OCI-LY3 (cell line): ENCODE data around the gene NABP2.

Source experiments
- H2AFZ ChIP-seq: fragments of 200-600, 300-600 bp; shearing (Covaris generic); 2 replicates; pipeline ENCODE4 v1.6.0; 2014; ENCODE audit warnings: antibody characterized with exemption, low read depth, low read length
- H3K27ac ChIP-seq: fragments of 200-600, 300-600 bp; sonication (generic); 2 replicates; pipeline ENCODE4 v1.5.1; 2014; ENCODE audit warnings: mild to moderate bottlenecking, low read length, moderate library complexity, mixed read lengths
- H3K27me3 ChIP-seq: fragments of 200-600, 300-600 bp; sonication (generic); 2 replicates; pipeline ENCODE4 v1.6.1; 2014; ENCODE audit warnings: low read depth, low read length, mixed read lengths
- H3K36me3 ChIP-seq: fragments of 200-600, 300-600 bp; sonication (generic); replicated peaks from 2 replicates; pipeline ENCODE3; 2014; ENCODE audit warnings: low read depth, low read length, mixed read lengths
- H3K4me1 ChIP-seq: fragments of 300-600, 200-600 bp; sonication (generic); 2 replicates; pipeline ENCODE4 v1.6.1; 2014; ENCODE audit warnings: low read length, mixed read lengths
- H3K4me2 ChIP-seq: fragments of 200-600, 300-600 bp; sonication (generic); 2 replicates; pipeline ENCODE4 v1.6.1; 2014; ENCODE audit warnings: low read length, mixed read lengths
- H3K4me3 ChIP-seq: fragments of 300-600, 200-600 bp; sonication (generic); 2 replicates; pipeline ENCODE4 v1.5.1; 2014; ENCODE audit warnings: antibody characterized with exemption, mild to moderate bottlenecking, low read length, moderate library complexity
- H3K79me2 ChIP-seq: fragments of 300-600, 200-600 bp; shearing (Covaris generic); 2 replicates; pipeline ENCODE4 v1.6.1; 2014; ENCODE audit warnings: mild to moderate bottlenecking, low read length, mixed read lengths
- H3K9ac ChIP-seq: fragments of 300-600, 200-600 bp; shearing (Covaris generic); 2 replicates; pipeline ENCODE4 v1.6.0; 2014; ENCODE audit warnings: mild to moderate bottlenecking, low read length, moderate library complexity
- H3K9me3 ChIP-seq: fragments of 200-600, 300-600 bp; shearing (Covaris generic); 2 replicates; pipeline ENCODE4 v1.6.1; 2014; ENCODE audit warnings: low read length, mixed read lengths; ENCODE audit not compliant: insufficient read depth
- H4K20me1 ChIP-seq: fragments of 200-600, 300-600 bp; sonication (generic); 2 replicates; pipeline ENCODE4 v1.6.1; 2016; ENCODE audit warnings: low read length, mixed read lengths; ENCODE audit not compliant: insufficient read depth
- CTCF ChIP-seq: fragments of 200-600, 300-600 bp; sonication (generic); IDR thresholded peaks from 2 replicates; pipeline ENCODE4 v1.5.1; 2014; ENCODE audit warnings: antibody characterized with exemption, low read length, low read depth
- EZH2phosphoT487 ChIP-seq: fragments of 200-600 bp; shearing (Covaris generic); IDR thresholded peaks from 2 replicates; pipeline ENCODE4 v1.6.1; 2018; ENCODE audit warnings: antibody characterized with exemption, mixed run types, low read depth

Gene NABP2

GRCh38 chr12:56197921-56198635 lies 26.1 kb upstream of the NABP2 start:
- Histone ChIP-seq H2AFZ (no peak overlapping the region), H3K9ac (no peak overlapping the region), H4K20me1 (no peaks in the 10 kb centered on the region), H3K4me3 (no peak overlapping the region), H3K79me2 (no peaks in the 10 kb centered on the region), H3K4me2 (no peak overlapping the region), H3K27me3 (no peaks in the 10 kb centered on the region), H3K9me3 (no peaks in the 10 kb centered on the region), H3K36me3 (no peaks in the 10 kb centered on the region), H3K27ac (no peak overlapping the region), H3K4me1 (peaks cover 4% of the 10 kb centered on the region; the same call in 1 of the 2 replicates)
- TF ChIP-seq CTCF, result no peak
- TF ChIP-seq EZH2phosphoT487, result no peak

GRCh38 chr12:56198836-56199235 lies 25.3 kb upstream of the NABP2 start:
- no peak overlapping the region for H3K27ac ChIP-seq
- H2AFZ ChIP-seq, result no peak overlapping the region
- no peaks in the 10 kb centered on the region for H3K4me1 ChIP-seq
- H3K9ac ChIP-seq, result no peak overlapping the region
- no peaks in the 10 kb centered on the region for H3K79me2 ChIP-seq
- no peaks in the 10 kb centered on the region for H3K27me3 ChIP-seq
- H3K4me2 ChIP-seq, result no peak overlapping the region
- no peaks in the 10 kb centered on the region for H4K20me1 ChIP-seq
- no peak overlapping the region for H3K4me3 ChIP-seq
- H3K36me3 ChIP-seq, result no peaks in the 10 kb centered on the region
- no peaks in the 10 kb centered on the region for H3K9me3 ChIP-seq
- TF ChIP-seq EZH2phosphoT487 (no peak), CTCF (no peak)

- Histone ChIP-seq H3K27ac (no peak overlapping the region), H3K79me2 (no peaks in the 10 kb centered on the region), H3K4me1 (no peaks in the 10 kb centered on the region), H3K27me3 (no peaks in the 10 kb centered on the region), H3K4me3 (no peak overlapping the region), H2AFZ (no peak overlapping the region), H3K9me3 (no peaks in the 10 kb centered on the region), H3K9ac (no peak overlapping the region), H3K36me3 (peaks cover 17% of the 10 kb centered on the region), H3K4me2 (no peak overlapping the region), H4K20me1 (no peaks in the 10 kb centered on the region)
- TF ChIP-seq CTCF (no peak), EZH2phosphoT487 (no peak)
These were observed 21.8 kb upstream of the NABP2 start for GRCh38 chr12:56202366-56202765.

GRCh38 chr12:56202838-56203237 lies 21.3 kb upstream of the NABP2 start:
- no peak for TF ChIP-seq EZH2phosphoT487
- no peak for TF ChIP-seq CTCF
- no peak overlapping the region for H2AFZ ChIP-seq
- no peaks in the 10 kb centered on the region for H3K27me3 ChIP-seq
- no peaks in the 10 kb centered on the region for H3K79me2 ChIP-seq
- H3K4me1 ChIP-seq, result no peaks in the 10 kb centered on the region
- no peak overlapping the region for H3K9ac ChIP-seq
- no peak overlapping the region for H3K27ac ChIP-seq
- H3K4me3 ChIP-seq, result no peak overlapping the region
- no peaks in the 10 kb centered on the region for H4K20me1 ChIP-seq
- H3K9me3 ChIP-seq, result no peaks in the 10 kb centered on the region
- peaks cover 22% of the 10 kb centered on the region for H3K36me3 ChIP-seq
- no peak overlapping the region for H3K4me2 ChIP-seq
